OCI-LY3 (cell line): ENCODE data around the gene CREBL2.

Experiments used
- EZH2phosphoT487 ChIP-seq: fragments of 200-600 bp; shearing (Covaris generic); IDR thresholded peaks from 2 replicates; pipeline ENCODE4 v1.6.1; 2018; ENCODE audit warnings: antibody characterized with exemption, mixed run types, low read depth
- TF ChIP-seq, protein P1 (sequence below): fragments of 200-600, 300-600 bp; sonication (generic); IDR thresholded peaks from 2 replicates; pipeline ENCODE4 v1.5.1; 2014; ENCODE audit warnings: antibody characterized with exemption, low read length, low read depth

DNA sequence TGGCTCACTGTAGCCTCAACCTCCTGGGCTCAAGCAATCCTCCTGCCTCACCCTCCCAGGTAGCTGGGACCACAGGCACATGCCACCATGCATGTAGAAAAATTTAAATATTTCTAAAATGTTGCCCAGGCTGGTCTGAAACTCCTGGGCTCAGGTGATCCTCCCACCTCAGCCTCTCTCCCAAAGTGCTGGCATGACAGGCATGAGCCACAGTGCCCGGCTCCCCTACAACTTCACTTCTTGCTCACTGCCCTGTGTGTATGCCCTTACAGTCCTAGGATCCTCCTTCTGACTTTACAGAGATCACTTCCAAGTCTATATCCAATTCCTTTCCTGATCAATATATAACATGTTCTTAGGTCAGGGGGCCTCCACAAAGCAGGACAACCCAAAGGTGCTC lies 23.8 kb upstream of the CREBL2 start:
- no peak for TF ChIP-seq EZH2phosphoT487
- TF ChIP-seq, protein P1, sequence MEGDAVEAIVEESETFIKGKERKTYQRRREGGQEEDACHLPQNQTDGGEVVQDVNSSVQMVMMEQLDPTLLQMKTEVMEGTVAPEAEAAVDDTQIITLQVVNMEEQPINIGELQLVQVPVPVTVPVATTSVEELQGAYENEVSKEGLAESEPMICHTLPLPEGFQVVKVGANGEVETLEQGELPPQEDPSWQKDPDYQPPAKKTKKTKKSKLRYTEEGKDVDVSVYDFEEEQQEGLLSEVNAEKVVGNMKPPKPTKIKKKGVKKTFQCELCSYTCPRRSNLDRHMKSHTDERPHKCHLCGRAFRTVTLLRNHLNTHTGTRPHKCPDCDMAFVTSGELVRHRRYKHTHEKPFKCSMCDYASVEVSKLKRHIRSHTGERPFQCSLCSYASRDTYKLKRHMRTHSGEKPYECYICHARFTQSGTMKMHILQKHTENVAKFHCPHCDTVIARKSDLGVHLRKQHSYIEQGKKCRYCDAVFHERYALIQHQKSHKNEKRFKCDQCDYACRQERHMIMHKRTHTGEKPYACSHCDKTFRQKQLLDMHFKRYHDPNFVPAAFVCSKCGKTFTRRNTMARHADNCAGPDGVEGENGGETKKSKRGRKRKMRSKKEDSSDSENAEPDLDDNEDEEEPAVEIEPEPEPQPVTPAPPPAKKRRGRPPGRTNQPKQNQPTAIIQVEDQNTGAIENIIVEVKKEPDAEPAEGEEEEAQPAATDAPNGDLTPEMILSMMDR = no peak
